ENCODE data around the gene SPEF1. TPM values are rescaled to one million over a fixed set of nuclear protein-coding genes. Genes with fewer than 3 reads are reported as not detected.

The SPEF1 gene
- total RNA-seq, 1 donor = under 0.01 TPM

GRCh38 chr20:3757268-3757667, 24.0 kb downstream of the SPEF1 start:
- no peak for DNase-seq (ENCODE audit: low read depth)
- no peak for TF ChIP-seq CTCF (IDR thresholded peaks at IDR 0.05; ENCODE audit: insufficient read depth, low read depth, low read length)
- H3K4me3 ChIP-seq (ENCODE audit: low read depth, low read length) = no peak overlapping the region

- TF ChIP-seq CTCF (IDR thresholded peaks at IDR 0.05; ENCODE audit: insufficient read depth, low read depth, low read length) = no peak
- no peak overlapping the region for H3K4me3 ChIP-seq (ENCODE audit: low read depth, low read length)
- DNase-seq (ENCODE audit: low read depth) = no peak
Observed at GRCh38 chr20:3755814-3756480, 25.3 kb downstream of the SPEF1 start.

GRCh38 chr20:3755269-3755668, 26.0 kb downstream of the SPEF1 start:
- H3K4me3 ChIP-seq (ENCODE audit: low read depth, low read length) = no peak overlapping the region
- no peak for DNase-seq (ENCODE audit: low read depth)
- TF ChIP-seq CTCF (IDR thresholded peaks at IDR 0.05; ENCODE audit: insufficient read depth, low read depth, low read length) = no peak

- no peak for DNase-seq (ENCODE audit: low read depth)
- no peak for TF ChIP-seq CTCF (IDR thresholded peaks at IDR 0.05; ENCODE audit: insufficient read depth, low read depth, low read length)
- no peak overlapping the region for H3K4me3 ChIP-seq (ENCODE audit: low read depth, low read length)
Observed at GRCh38 chr20:3754276-3754630, 27.0 kb downstream of the SPEF1 start.

GRCh38 chr20:3753501-3754275, 27.6 kb downstream of the SPEF1 start:
- H3K4me3 ChIP-seq (ENCODE audit: low read depth, low read length) = no peak overlapping the region
- TF ChIP-seq CTCF (IDR thresholded peaks at IDR 0.05; ENCODE audit: insufficient read depth, low read depth, low read length) = no peak
- no peak for DNase-seq (ENCODE audit: low read depth)

GRCh38 chr20:3753098-3753497, 28.1 kb downstream of the SPEF1 start:
- DNase-seq (ENCODE audit: low read depth) = peak; percentile 79
- peak; percentile 88 for TF ChIP-seq CTCF (IDR thresholded peaks at IDR 0.05; ENCODE audit: insufficient read depth, low read depth, low read length)
- no peak overlapping the region for H3K4me3 ChIP-seq (ENCODE audit: low read depth, low read length)

Measured in fibroblast of villous mesenchyme (primary cell).